ENCODE results near the gene DDX10.

Gene DDX10

GRCh38 chr11:108947654-108948570, 283.0 kb downstream of the DDX10 start:
- DNase-seq: no peak

- no peak for DNase-seq
Observed at GRCh38 chr11:108958368-108959104, 293.7 kb downstream of the DDX10 start.

- no peak for DNase-seq
Observed at GRCh38 chr11:108959105-108959761, 294.4 kb downstream of the DDX10 start.

GRCh38 chr11:108959874-108960273, 295.0 kb downstream of the DDX10 start:
- DNase-seq: no peak

- DNase-seq: no peak
Observed at GRCh38 chr11:108960501-108960900, 295.6 kb downstream of the DDX10 start.

GRCh38 chr11:108961095-108961494, 296.2 kb downstream of the DDX10 start:
- DNase-seq: no peak

GRCh38 chr11:108963118-108963517, 298.2 kb downstream of the DDX10 start:
- no peak for DNase-seq

GRCh38 chr11:108965306-108966001, 300.6 kb downstream of the DDX10 start:
- no peak for DNase-seq

- no peak for DNase-seq
Observed at GRCh38 chr11:108966206-108966605, 301.3 kb downstream of the DDX10 start.

GRCh38 chr11:108966978-108967377, 302.1 kb downstream of the DDX10 start:
- DNase-seq: no peak

GRCh38 chr11:108967571-108967970, 302.7 kb downstream of the DDX10 start:
- no peak for DNase-seq

- DNase-seq: no peak
Observed at GRCh38 chr11:108970221-108970991, 305.5 kb downstream of the DDX10 start.

- DNase-seq: no peak
Observed at GRCh38 chr11:108973402-108974162, 308.7 kb downstream of the DDX10 start.

- DNase-seq: no peak
Observed at GRCh38 chr11:108975026-108975425, 310.2 kb downstream of the DDX10 start.

GRCh38 chr11:108975641-108976071, 310.8 kb downstream of the DDX10 start:
- DNase-seq: no peak

- no peak for DNase-seq
Observed at GRCh38 chr11:108983636-108984420, 319.0 kb downstream of the DDX10 start.

- no peak for DNase-seq
Observed at GRCh38 chr11:108984523-108984922, 319.7 kb downstream of the DDX10 start.

- no peak for DNase-seq
Observed at GRCh38 chr11:108985236-108985944, 320.5 kb downstream of the DDX10 start.

- DNase-seq: no peak
Observed at GRCh38 chr11:108985945-108986279, 321.0 kb downstream of the DDX10 start.
